ENCODE data around the gene C3orf22.

The C3orf22 gene

GRCh38 chr3:126546549-126547239 is 12.0 kb downstream of the C3orf22 start:
- no peak overlapping the region for H3K4me2 ChIP-seq (ENCODE audit: insufficient read depth, low read length)
- no peak for ATAC-seq (ENCODE audit: insufficient read depth, low read depth)
- H2AFZ ChIP-seq (ENCODE audit: low read depth, low read length): no peak overlapping the region

GRCh38 chr3:126546013-126546412 is 12.7 kb downstream of the C3orf22 start:
- Histone ChIP-seq H3K27me3 (ENCODE audit: insufficient read depth, low read length, poor library complexity) (no peaks in the 10 kb centered on the region), H3K27ac (ENCODE audit: low read length) (no peak overlapping the region), H4K20me1 (ENCODE audit: insufficient read depth, low read length) (no peaks in the 10 kb centered on the region), H2AFZ (ENCODE audit: low read depth, low read length) (no peak overlapping the region), H3K79me2 (ENCODE audit: insufficient read depth, low read length) (no peaks in the 10 kb centered on the region), H3K4me3 (ENCODE audit: low read depth in 1 of 2, low read length in 2 of 2) (no peak overlapping the region), H3K36me3 (ENCODE audit: insufficient read depth, low read length) (no peaks in the 10 kb centered on the region), H3K4me1 (ENCODE audit: insufficient read depth, low read length) (peaks cover 24% of the 10 kb centered on the region), H3K9ac (ENCODE audit: low read depth, low read length) (no peak overlapping the region), H3K9me3 (ENCODE audit: insufficient read depth, low read length, severe bottlenecking) (no peaks in the 10 kb centered on the region), H3K4me2 (ENCODE audit: insufficient read depth, low read length) (no peak overlapping the region)
- peak; percentile 1 for DNase-seq
- ATAC-seq (ENCODE audit: insufficient read depth, low read depth): no peak
- TF ChIP-seq CTCF (IDR thresholded peaks at IDR 0.05; ENCODE audit: borderline replicate concordance, extremely low read depth, low read length, poor library complexity, severe bottlenecking): no peak
- no peak for TF ChIP-seq EZH2 (IDR thresholded peaks at IDR 0.05; ENCODE audit: borderline replicate concordance, low read depth, low read length, severe bottlenecking)

More at GRCh38 chr3:126546549-126547239, 12.0 kb downstream of the C3orf22 start:
- no peak overlapping the region for H3K4me3 ChIP-seq (ENCODE audit: low read depth in 1 of 2, low read length in 2 of 2)
- H3K79me2 ChIP-seq (ENCODE audit: insufficient read depth, low read length): no peaks in the 10 kb centered on the region
- no peaks in the 10 kb centered on the region for H4K20me1 ChIP-seq (ENCODE audit: insufficient read depth, low read length)
- H3K9me3 ChIP-seq (ENCODE audit: insufficient read depth, low read length, severe bottlenecking): no peaks in the 10 kb centered on the region
- H3K27me3 ChIP-seq (ENCODE audit: insufficient read depth, low read length, poor library complexity): no peaks in the 10 kb centered on the region
- TF ChIP-seq CTCF (IDR thresholded peaks at IDR 0.05; ENCODE audit: borderline replicate concordance, extremely low read depth, low read length, poor library complexity, severe bottlenecking): no peak
- no peak for TF ChIP-seq EZH2 (IDR thresholded peaks at IDR 0.05; ENCODE audit: borderline replicate concordance, low read depth, low read length, severe bottlenecking)
- H3K9ac ChIP-seq (ENCODE audit: low read depth, low read length): no peak overlapping the region
- no peak overlapping the region for H3K27ac ChIP-seq (ENCODE audit: low read length)
- peaks cover 17% of the 10 kb centered on the region for H3K4me1 ChIP-seq (ENCODE audit: insufficient read depth, low read length)
- H3K36me3 ChIP-seq (ENCODE audit: insufficient read depth, low read length): no peaks in the 10 kb centered on the region
- DNase-seq: no peak

DNA sequence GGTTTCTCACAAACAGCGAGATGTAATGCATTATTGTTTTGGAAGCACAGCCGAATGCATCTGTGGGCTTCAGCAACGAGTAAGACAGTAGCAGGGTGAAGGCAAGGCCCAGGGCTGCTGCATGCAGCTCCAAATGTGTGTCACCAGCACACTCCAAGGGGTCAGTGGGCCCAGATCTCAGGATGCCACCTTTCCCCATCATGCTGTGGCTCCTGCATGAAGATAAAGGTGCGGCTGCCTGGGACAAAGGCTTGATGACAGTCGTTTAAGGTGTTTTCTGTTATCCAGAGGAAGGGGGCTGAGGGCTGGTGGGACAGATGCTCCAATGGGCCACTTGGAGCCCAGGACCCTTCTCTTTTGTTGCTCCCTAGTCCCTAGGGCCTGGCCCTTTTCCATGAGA is 13.2 kb downstream of the C3orf22 start:
- Histone ChIP-seq H3K79me2 (ENCODE audit: insufficient read depth, low read length) (no peaks in the 10 kb centered on the region), H3K9ac (ENCODE audit: low read depth, low read length) (no peak overlapping the region), H3K4me1 (ENCODE audit: insufficient read depth, low read length) (peaks cover 29% of the 10 kb centered on the region), H3K36me3 (ENCODE audit: insufficient read depth, low read length) (no peaks in the 10 kb centered on the region), H3K4me3 (ENCODE audit: low read depth in 1 of 2, low read length in 2 of 2) (no peak overlapping the region), H3K9me3 (ENCODE audit: insufficient read depth, low read length, severe bottlenecking) (no peaks in the 10 kb centered on the region), H2AFZ (ENCODE audit: low read depth, low read length) (no peak overlapping the region), H3K27ac (ENCODE audit: low read length) (peak overlapping the region; percentile 28; the same call in 1 of the 2 replicates), H4K20me1 (ENCODE audit: insufficient read depth, low read length) (no peaks in the 10 kb centered on the region), H3K4me2 (ENCODE audit: insufficient read depth, low read length) (no peak overlapping the region), H3K27me3 (ENCODE audit: insufficient read depth, low read length, poor library complexity) (no peaks in the 10 kb centered on the region)
- no peak for TF ChIP-seq CTCF (IDR thresholded peaks at IDR 0.05; ENCODE audit: borderline replicate concordance, extremely low read depth, low read length, poor library complexity, severe bottlenecking)
- no peak for TF ChIP-seq EZH2 (IDR thresholded peaks at IDR 0.05; ENCODE audit: borderline replicate concordance, low read depth, low read length, severe bottlenecking)
- peak; percentile 1 for DNase-seq
- ATAC-seq (ENCODE audit: insufficient read depth, low read depth): no peak
